Prostate gland (tissue), 2 donors: ENCODE results near the gene ANG.

Experiments
- POLR2A ChIP-seq: fragments of 450-650 bp; IDR thresholded peaks from one replicate; pipeline ENCODE4 v1.6.1; 2016; ENCODE audit warnings: antibody characterized with exemption, mild to moderate bottlenecking
- TF ChIP-seq, protein P1 (sequence below), 4 experiments: fragments of 200-600 bp in 2 of 4; fragments of 450-650 bp in 2 of 4; sonication (generic) in 2 of 4; IDR thresholded peaks; 1 replicate in 3 of 4; 2 replicates in 1 of 4; pipeline ENCODE4 v1.5.1; 2016 to 2019; ENCODE audit warnings: antibody characterized with exemption in 4 of 4, mild to moderate bottlenecking in 2 of 4, moderate library complexity in 2 of 4

DNA sequence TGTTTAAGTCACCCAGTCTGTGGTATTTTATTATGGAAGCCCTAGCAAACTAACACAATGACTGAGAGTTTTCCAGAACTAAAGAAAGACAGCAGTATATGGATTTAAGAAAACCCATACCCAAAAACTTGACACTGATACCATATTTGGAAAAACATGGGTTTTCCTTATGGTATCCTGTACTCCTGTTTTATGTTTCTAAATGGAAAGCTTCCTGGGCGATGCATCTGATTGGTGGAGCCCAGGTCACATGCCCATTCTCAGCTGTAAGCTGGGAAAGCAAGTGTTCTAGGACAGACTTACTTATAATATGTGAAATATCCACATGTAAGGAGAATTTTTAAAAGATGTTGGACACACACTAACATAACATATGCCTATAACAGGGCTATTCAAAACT lies 8.7 kb upstream of the ANG start:
- TF ChIP-seq, protein P1, sequence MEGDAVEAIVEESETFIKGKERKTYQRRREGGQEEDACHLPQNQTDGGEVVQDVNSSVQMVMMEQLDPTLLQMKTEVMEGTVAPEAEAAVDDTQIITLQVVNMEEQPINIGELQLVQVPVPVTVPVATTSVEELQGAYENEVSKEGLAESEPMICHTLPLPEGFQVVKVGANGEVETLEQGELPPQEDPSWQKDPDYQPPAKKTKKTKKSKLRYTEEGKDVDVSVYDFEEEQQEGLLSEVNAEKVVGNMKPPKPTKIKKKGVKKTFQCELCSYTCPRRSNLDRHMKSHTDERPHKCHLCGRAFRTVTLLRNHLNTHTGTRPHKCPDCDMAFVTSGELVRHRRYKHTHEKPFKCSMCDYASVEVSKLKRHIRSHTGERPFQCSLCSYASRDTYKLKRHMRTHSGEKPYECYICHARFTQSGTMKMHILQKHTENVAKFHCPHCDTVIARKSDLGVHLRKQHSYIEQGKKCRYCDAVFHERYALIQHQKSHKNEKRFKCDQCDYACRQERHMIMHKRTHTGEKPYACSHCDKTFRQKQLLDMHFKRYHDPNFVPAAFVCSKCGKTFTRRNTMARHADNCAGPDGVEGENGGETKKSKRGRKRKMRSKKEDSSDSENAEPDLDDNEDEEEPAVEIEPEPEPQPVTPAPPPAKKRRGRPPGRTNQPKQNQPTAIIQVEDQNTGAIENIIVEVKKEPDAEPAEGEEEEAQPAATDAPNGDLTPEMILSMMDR (IDR thresholded peaks at IDR 0.05), result no peak
- no peak for TF ChIP-seq POLR2A
